GM10847 (cell line): ENCODE results near the gene KSR1.

Source experiments
- POLR2A ChIP-seq: IDR thresholded peaks from 2 replicates; pipeline ENCODE4 v1.6.1; 2011; ENCODE audit not compliant: insufficient read length; ENCODE audit errors: extremely low read depth

Gene KSR1

GRCh38 chr17:27568811-27569210 lies 112.6 kb downstream of the KSR1 start:
- no peak for TF ChIP-seq POLR2A

- TF ChIP-seq POLR2A = no peak
Observed at GRCh38 chr17:27569257-27569722, 113.0 kb downstream of the KSR1 start.

GRCh38 chr17:27569884-27570577 lies 113.8 kb downstream of the KSR1 start:
- TF ChIP-seq POLR2A = no peak

- no peak for TF ChIP-seq POLR2A
Observed at GRCh38 chr17:27570578-27570914, 114.3 kb downstream of the KSR1 start.

- TF ChIP-seq POLR2A = no peak
Observed at GRCh38 chr17:27571563-27572352, 115.5 kb downstream of the KSR1 start.

- no peak for TF ChIP-seq POLR2A
Observed at GRCh38 chr17:27572665-27573064, 116.4 kb downstream of the KSR1 start.

GRCh38 chr17:27573548-27573947 lies 117.3 kb downstream of the KSR1 start:
- TF ChIP-seq POLR2A = no peak

- no peak for TF ChIP-seq POLR2A
Observed at GRCh38 chr17:27573971-27574525, 117.8 kb downstream of the KSR1 start.

- no peak for TF ChIP-seq POLR2A
Observed at GRCh38 chr17:27575096-27575911, 119.1 kb downstream of the KSR1 start.

- no peak for TF ChIP-seq POLR2A
Observed at GRCh38 chr17:27575912-27576252, 119.6 kb downstream of the KSR1 start.

- TF ChIP-seq POLR2A = no peak
Observed at GRCh38 chr17:27576477-27577083, 120.3 kb downstream of the KSR1 start.

- TF ChIP-seq POLR2A = no peak
Observed at GRCh38 chr17:27577121-27577761, 121.0 kb downstream of the KSR1 start.

- no peak for TF ChIP-seq POLR2A
Observed at GRCh38 chr17:27577884-27578717, 121.9 kb downstream of the KSR1 start.

- no peak for TF ChIP-seq POLR2A
Observed at GRCh38 chr17:27578718-27579085, 122.5 kb downstream of the KSR1 start.
